Brain pericyte (primary cell): ENCODE data around the gene CAMK2N1.
"Not testable (repeated sequence)": the region's sequence is repeated elsewhere in the genome, so short reads cannot be mapped to it uniquely, and the experiment has no call there.

Source experiments
- DNase-seq: peaks from one replicate; pipeline ENCODE4 v3.0.0-alpha.2; 2012; ENCODE audit warnings: low read depth, low spot score

Gene CAMK2N1

GRCh38 chr1:20485527-20486456 lies at the start of gene CAMK2N1:
CAMK2N1 (minus strand) TSS chr1:20486210; CDS start chr1:20485379, 831 bp downstream.
- DNase-seq = no peak

- no peak for DNase-seq
Observed at GRCh38 chr1:20534659-20535417, 48.8 kb upstream of the CAMK2N1 start.

GRCh38 chr1:20533635-20534034 lies 47.6 kb upstream of the CAMK2N1 start:
- no peak for DNase-seq

- DNase-seq = no peak
Observed at GRCh38 chr1:20530901-20531300, 44.9 kb upstream of the CAMK2N1 start.

- DNase-seq = no peak
Observed at GRCh38 chr1:20530306-20530705, 44.3 kb upstream of the CAMK2N1 start.

- DNase-seq = no peak
Observed at GRCh38 chr1:20528221-20528620, 42.2 kb upstream of the CAMK2N1 start.

- no peak for DNase-seq
Observed at GRCh38 chr1:20526267-20526666, 40.3 kb upstream of the CAMK2N1 start.

GRCh38 chr1:20521960-20522861 lies 36.2 kb upstream of the CAMK2N1 start:
- peak; percentile 32 for DNase-seq

GRCh38 chr1:20519609-20520262 lies 33.7 kb upstream of the CAMK2N1 start:
- not testable (repeated sequence) for DNase-seq

- no peak for DNase-seq
Observed at GRCh38 chr1:20511518-20512428, 25.8 kb upstream of the CAMK2N1 start.

GRCh38 chr1:20508411-20508771 lies 22.4 kb upstream of the CAMK2N1 start:
- no peak for DNase-seq

- peak; percentile 64 for DNase-seq
Observed at GRCh38 chr1:20507564-20508410, 21.8 kb upstream of the CAMK2N1 start, which contains the start of gene MUL1. MUL1 (minus strand) TSS chr1:20508151; CDS start chr1:20508024, 127 bp downstream.

GRCh38 chr1:20507248-20507563 lies 21.2 kb upstream of the CAMK2N1 start:
- no peak for DNase-seq

GRCh38 chr1:20505488-20505887 lies 19.5 kb upstream of the CAMK2N1 start:
- DNase-seq = no peak

GRCh38 chr1:20500716-20501115 lies 14.7 kb upstream of the CAMK2N1 start:
- DNase-seq = no peak

GRCh38 chr1:20499718-20500117 lies 13.7 kb upstream of the CAMK2N1 start:
- no peak for DNase-seq

GRCh38 chr1:20499105-20499504 lies 13.1 kb upstream of the CAMK2N1 start:
- no peak for DNase-seq

GRCh38 chr1:20498116-20498515 lies 12.1 kb upstream of the CAMK2N1 start:
- no peak for DNase-seq

- DNase-seq = no peak
Observed at GRCh38 chr1:20497506-20497905, 11.5 kb upstream of the CAMK2N1 start.
